Immature natural killer cell (primary cell): Measurements from ENCODE around the gene STEAP2. TPM values are rescaled to one million over a fixed set of nuclear protein-coding genes. Genes with fewer than 3 reads are reported as not detected.

Experiments
- DNase-seq, 3 donors: peaks; one replicate each; pipeline ENCODE4 v3.0.0; 2022; ENCODE audit warnings: mixed read lengths in 1 of 3
- H3K27ac Mint-ChIP-seq, 6 donors: one replicate each; pipeline ENCODE4 v1.8.0; 2020; ENCODE audit warnings: mixed read lengths in 6 of 6, mild to moderate bottlenecking in 5 of 6, inconsistent platforms in 4 of 6, moderate library complexity in 3 of 6
- H3K27me3 Mint-ChIP-seq, 3 donors: one replicate each; pipeline ENCODE4 v1.8.0; 2020 to 2021; ENCODE audit warnings: low read depth in 3 of 3, mild to moderate bottlenecking in 3 of 3, mixed read lengths in 3 of 3, moderate library complexity in 3 of 3, inconsistent platforms in 1 of 3
- H3K36me3 Mint-ChIP-seq, 3 donors: one replicate each; pipeline ENCODE4 v1.8.0; 2020; ENCODE audit warnings: mixed read lengths in 3 of 3, inconsistent platforms in 2 of 3, mild to moderate bottlenecking in 2 of 3
- H3K4me1 Mint-ChIP-seq, 2 donors: one replicate each; pipeline ENCODE4 v1.8.0; 2020; ENCODE audit warnings: inconsistent platforms in 2 of 2, mild to moderate bottlenecking in 2 of 2, mixed read lengths in 2 of 2, moderate library complexity in 1 of 2
- H3K4me3 Mint-ChIP-seq, 5 donors: one replicate each; pipeline ENCODE4 v1.8.0; 2020; ENCODE audit warnings: mild to moderate bottlenecking in 5 of 5, mixed read lengths in 5 of 5, inconsistent platforms in 3 of 5, moderate library complexity in 3 of 5
- H3K9me3 Mint-ChIP-seq, 6 donors: one replicate each; pipeline ENCODE4 v1.8.0; 2020; ENCODE audit warnings: mild to moderate bottlenecking in 6 of 6, mixed read lengths in 6 of 6, inconsistent platforms in 4 of 6, moderate library complexity in 3 of 6
- polyA plus RNA-seq, 3 donors: library from polyadenylated mRNA; unstranded; fragments of 300-500 nt; fragmentation: Illumina TruSeq; gene quantifications; one replicate each; pipeline ENCODE4 v1.2.3, GENCODE V29; 2021

The STEAP2 gene
- polyA plus RNA-seq, 3 donors from 2014 or later = not detected

GRCh38 chr7:90276033-90276728, 64.6 kb downstream of the STEAP2 start:
- DNase-seq = no peak
- Mint-ChIP-seq H3K4me1 (no peaks in the 10 kb centered on the region), H3K27ac (no peak overlapping the region), H3K36me3 (no peaks in the 10 kb centered on the region), H3K9me3 (no peaks in the 10 kb centered on the region), H3K27me3 (peaks cover 0 to 3% (median 1%) of the 10 kb centered on the region in 3 donors), H3K4me3 (no peak overlapping the region)

Other genes with a start within 250 kb of the STEAP2 start
- gene STEAP1, start 57.3 kb upstream of the STEAP2 start, polyA plus RNA-seq = not detected
- gene CFAP69, start 33.4 kb downstream of the STEAP2 start, polyA plus RNA-seq = not detected
- not detected for gene FAM237B, start 109.6 kb downstream of the STEAP2 start, polyA plus RNA-seq
- gene GTPBP10, start 135.0 kb downstream of the STEAP2 start, polyA plus RNA-seq = 10 to 100 TPM; 18.7 to 31.3 (median 30.1) TPM
- gene CLDN12, start 191.7 kb downstream of the STEAP2 start, polyA plus RNA-seq = under 1 TPM in 2 of 3 donors, not detected in 1; 0.09 to 0.36 TPM